Activated CD8-positive, alpha-beta memory T cell treated with anti-CD3 and anti-CD28 coated beads, Interleukin-2, amount 50 U/mL, for 48 hours (primary cell): Measurements from ENCODE around the gene ENTPD6.

Experiments used
- DNase-seq: peaks from one replicate; pipeline ENCODE4 v3.0.0-alpha.2; 2020

Gene ENTPD6

DNA sequence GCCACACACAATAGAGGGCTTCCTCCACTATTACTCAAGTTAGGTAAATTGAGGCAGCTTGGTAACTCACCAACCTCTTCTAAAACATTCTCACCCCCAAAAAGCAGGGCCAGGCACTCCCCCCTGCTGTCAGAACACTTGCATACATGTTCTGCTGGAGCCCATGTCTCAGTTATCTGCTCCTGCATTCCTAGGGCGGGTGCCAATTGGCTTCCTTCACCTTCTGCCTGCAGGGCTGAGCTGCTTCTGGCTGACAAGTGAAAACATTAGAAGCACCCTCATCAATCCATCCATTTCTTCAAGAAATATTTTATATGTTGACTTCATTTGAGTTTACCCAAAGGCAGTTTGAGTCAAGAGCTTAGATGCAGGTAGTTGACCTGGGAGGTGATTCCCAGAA, 4.5 kb upstream of the ENTPD6 start:
- DNase-seq: no peak

GRCh38 chr20:25191689-25192088, 3.8 kb upstream of the ENTPD6 start:
- no peak for DNase-seq

DNA sequence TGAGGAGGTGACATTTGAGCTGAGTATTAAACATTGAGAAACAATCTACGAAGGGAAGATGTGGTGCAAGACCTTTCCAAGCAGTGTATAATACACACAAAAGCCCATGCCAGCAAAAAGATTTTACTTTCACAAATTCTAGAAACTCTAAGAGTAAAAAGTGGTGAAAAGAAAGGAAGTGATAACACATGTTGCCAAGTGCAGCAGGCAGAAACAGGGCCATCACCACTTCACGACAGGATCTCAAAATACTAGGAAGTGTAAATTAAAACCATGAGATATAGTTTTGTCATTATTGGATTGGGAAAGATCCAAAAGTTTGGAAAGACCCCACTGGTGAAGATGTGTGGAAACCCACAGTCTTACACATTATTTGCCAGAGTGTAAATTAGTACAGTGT, 1.7 kb upstream of the ENTPD6 start:
- DNase-seq: no peak

GRCh38 chr20:25194333-25194972, 1.1 kb upstream of the ENTPD6 start:
- no peak for DNase-seq

DNA sequence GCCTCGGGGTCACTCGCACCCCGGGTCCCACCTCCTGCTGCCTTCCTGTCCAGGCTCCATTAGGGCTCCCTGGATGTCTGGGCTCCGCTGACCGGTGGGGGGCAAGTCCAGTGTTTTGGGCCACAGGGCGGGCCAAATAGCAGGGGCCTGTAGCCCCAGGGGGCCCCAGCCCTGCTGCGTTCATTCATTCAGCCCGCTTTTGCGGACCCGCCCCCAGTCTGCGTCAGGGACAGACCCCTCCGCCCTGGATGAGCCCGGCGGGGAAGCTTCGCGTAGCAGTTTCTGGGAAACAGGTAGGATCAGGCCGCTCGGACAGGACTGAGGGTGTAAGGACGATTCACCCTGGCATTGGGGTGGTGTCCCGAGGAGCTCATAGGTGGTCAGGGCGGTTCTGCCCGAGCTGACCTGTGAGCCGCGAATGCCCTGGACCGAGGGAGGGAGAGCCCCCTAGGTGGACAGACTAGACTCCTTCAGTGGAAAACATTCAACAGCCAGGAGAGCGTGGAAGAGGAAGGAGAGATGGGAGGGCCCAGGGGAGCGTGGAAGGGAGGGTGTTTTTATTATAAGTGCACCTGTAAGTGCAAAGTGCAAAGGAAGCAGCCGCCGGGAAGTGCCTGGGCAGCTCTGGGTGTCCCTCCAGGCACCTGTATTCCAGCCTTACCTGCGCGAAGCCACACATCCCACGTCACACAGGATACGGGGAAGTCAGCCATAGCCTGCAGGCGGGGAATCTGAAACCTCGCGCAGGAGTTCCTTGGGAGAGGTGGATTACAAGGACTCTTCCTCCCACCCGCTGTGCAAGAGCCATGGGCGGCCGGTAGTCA, 662 bp downstream of the ENTPD6 start:
- DNase-seq: no peak

DNA sequence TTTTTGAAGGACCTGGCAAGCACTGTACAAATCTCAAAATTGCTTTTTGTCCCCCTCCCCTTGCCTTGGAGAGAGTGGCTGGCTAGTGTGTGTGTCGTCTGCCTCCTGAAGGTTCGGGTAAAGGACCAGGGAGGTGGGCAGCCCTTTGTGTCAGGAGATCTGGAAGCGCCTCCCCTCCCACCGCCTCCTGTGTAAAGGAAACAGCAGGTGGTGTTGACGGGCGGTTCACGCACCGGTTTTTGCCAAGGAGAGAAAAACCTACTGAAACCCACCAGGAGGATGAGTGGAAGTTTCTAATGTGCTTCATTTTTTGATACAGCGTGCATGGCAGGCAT, 1.2 kb downstream of the ENTPD6 start:
- DNase-seq: no peak

DNA sequence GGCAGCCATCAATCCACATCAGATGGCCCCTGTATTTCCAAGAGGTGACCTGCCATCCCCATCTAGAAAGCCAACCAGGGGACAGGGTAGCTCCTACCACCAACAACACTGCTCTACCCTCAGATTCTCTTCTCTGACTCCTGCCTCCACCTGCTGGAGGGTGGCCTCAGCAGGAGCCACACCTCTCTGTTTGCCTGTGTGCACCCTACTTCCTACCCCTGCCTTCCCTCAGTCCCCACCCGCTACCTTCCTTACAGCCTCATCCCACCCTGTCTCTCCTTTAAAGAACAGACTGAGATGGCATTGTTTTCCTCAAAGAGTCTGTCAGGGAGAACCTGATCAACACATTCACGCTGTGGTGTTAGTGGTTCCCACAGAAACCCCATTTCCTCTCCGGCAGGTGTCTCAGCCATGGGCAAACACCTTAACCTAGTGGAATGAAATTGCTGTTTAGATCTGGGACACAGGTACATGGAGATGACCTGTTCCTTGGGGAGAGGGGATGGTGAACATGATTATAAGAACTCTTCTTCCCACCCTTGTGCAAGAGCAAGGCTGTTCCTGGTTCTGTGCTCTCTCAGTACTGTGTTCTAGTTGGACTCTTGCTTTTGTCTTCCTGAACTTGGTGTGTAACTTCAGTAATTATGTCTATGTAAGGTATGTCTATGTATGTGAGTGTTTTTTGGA, 1.8 kb downstream of the ENTPD6 start:
- DNase-seq: no peak

DNA sequence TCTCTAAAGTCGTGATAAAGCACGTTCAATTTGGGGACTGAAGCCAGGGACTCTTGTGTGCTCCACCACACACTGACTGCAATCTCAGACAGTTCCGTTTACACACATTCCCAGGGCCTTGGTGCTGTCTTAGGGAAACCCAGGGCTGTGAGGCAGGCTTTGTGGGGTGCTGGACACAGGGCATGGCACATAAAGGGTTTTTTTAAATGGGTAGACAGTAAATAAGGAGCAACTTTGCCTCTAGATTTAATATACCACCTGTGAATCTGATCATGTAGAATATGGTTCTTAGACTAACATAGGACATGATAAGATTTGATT, 2.3 kb downstream of the ENTPD6 start:
- no peak for DNase-seq

DNA sequence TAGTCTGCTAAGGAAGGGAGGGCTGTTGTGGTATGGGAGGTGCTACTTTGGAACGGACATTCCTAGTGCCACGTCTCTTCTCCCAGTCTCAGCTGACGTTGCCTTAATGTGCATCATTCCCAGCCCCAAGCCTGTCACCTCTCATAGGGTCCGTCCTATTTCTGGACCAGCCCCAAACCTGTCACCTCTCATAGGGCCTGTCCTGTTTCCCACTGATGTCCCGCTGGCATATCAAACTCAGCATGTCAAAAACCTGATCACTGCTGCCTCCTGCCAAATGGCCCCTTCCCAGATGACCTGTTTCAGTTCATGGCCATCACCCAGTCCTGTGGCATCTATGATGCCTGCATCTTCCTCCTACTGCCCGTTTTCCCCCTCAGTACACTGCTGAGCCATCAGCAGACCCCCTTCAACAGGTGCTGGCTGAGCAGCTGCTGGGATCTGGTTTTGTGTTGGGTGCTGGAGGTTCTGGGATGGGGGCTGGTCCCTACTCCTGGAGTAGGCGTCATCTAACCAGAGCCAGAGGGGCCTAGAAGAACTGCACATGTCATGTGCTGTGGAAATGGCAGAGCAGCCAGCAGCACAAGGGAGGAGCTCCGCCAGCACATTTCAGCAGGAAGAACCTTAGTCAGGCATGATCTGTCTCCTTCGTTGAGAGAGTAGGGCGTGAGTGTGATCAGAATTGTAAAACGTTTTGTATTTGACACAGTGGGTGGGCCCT, 3.3 kb downstream of the ENTPD6 start:
- DNase-seq: no peak

- no peak for DNase-seq
Measured at GRCh38 chr20:25199473-25200260, 4.2 kb downstream of the ENTPD6 start.

- DNase-seq: no peak
Measured at GRCh38 chr20:25203089-25203488, 7.6 kb downstream of the ENTPD6 start.

GRCh38 chr20:25203871-25204320, 8.4 kb downstream of the ENTPD6 start:
- DNase-seq: no peak

DNA sequence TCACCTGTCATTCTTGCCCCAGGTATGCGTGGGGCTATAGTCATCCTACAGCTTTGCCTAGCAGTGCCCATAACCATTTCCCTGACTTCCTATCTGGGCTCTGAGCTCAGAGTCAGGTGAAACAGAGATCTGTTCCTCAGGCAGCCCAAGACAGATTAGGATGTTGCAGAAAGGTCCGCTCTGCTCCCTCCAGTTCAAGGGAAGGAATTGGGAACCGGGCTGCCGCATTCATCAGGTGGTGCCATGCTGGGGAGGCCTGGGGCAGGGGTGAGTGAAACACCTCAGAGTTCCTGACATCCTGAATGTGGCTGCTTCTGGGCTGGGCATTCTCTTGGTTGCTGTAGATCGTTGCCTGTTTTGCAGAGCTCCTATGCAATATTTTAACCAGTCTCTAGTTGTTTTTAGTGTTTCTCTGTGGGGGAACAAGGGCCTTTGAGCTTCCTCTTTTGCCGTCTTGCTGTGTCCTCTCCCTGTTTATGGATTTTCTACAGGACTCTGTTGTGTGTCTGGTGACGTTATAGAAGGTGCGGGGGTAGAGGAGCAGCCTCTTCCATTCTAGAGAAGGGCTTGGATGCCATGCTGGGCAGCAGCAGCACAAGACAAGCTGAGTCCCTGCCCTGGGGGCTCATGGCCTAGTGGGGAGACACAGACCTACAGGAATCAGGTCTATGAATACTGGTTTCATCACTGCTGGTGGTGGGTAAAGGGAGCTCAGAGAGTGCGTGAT, 9.2 kb downstream of the ENTPD6 start:
- DNase-seq: no peak

DNA sequence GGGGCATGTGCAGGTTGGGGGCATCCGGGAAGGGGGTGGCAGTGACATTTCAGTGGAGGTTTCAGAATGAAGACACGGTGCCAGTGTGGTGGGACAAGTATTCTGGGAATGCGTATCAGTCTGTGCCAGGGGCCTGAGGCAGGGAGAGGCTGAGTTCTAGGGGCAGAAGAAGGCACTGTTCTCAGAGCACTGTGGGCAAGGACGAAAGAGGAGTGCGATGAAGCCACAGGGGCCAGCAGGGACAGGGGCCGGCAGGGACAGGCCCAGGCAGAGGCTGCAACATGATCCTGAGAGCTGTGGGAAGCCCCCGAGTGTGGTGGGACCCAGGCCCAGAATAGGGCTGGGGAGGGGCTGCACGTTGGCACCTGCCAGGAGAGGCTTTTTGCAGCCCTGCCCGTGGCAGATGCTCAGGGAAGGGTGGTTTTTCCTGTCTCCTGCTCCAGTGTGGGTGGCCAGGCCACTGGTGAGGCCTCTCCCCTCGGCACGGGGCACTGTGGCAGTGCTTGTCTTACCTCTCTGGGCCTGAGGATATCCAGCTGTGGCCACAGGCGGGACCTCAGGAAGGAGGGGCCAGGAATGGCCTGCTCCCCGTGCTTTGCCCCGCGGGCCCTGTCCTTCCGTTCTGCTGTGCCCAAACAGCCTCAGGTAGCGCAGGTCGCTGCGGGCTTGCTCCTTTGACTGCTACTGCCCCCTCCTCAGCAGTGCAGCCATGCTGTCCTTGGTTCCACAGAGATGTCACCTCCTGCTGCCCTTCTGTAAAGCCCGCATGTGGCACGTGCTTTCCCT, 10.0 kb downstream of the ENTPD6 start:
- DNase-seq: no peak

GRCh38 chr20:25206063-25206403, 10.5 kb downstream of the ENTPD6 start:
- no peak for DNase-seq

DNA sequence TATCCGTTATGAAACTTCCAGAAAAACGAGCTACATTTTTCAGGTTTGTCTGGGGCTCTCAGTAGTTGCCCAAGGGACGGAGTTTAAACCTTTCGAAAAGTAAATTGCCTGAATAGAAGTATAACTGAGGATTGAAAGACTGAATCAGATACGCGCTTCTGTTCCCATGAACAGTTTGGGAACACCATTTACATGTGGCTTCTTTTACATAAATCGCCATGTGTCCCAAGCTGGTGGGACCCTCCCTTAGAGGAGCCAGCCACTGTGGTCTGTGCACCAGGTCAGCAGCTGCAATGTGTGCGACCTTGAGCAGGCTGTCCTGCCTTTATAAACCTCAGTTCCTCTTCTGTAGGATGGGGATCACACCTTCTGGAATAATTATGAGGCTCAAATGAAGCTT, 11.0 kb downstream of the ENTPD6 start:
- no peak for DNase-seq

DNA sequence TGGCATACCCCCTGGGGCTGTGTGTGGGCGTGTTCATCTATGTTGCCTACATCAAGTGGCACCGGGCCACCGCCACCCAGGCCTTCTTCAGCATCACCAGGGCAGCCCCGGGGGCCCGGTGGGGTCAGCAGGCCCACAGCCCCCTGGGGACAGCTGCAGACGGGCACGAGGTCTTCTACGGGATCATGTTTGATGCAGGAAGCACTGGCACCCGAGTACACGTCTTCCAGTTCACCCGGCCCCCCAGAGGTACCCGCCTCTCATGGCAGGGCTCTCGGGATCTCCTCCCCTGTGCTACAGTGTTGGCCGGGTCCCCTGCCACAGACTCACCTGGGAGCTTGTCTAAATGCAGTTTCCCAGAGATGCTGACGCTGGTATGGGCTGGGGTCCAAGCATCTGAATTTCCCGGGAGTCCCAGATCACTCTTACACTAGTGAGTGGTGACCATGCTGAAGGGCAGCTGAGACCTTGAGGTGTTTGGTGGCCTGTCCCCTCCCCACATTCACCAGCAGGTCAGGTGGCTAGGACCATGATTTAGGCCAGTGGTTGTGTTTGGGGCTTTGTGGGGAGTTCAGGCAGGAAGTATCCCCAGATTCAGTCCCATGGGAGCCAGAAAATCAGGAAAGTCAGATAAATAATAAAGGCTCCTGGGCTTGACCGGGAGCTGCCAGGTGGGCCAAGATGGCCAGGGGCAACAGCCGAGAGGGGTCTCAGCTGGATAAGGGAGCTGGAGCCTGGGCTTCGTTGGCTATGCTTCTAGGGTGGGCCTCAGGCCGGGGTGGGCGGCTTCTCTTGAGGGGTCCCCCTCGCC, 11.8 kb downstream of the ENTPD6 start:
- no peak for DNase-seq

DNA sequence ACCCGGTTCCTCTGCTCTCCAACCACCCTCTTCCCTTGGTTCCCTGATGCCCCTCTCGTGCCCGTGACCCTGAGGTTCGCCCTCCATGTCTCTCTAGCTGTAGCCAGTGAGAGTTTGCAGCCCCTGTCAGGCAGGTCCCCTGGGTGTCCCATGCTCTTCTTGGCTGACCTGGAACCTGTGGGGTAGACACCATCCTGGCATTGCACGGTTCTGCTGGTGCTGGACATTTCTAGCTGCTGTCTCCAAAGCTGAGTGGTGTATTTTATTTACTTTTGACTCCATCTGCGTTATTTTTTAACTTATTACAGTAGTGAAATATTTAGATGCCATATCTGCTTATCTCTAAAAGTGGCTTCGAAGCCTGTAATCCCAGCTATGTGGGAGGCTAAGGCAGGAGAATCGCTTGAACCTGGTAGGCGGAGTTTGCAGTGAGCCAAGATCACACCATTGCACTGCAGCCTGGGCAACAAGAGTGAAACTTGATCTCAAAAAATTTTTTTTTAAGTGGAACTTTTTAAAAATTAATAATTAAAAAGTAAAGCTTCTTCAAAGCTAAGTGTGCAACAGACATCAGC, 12.5 kb downstream of the ENTPD6 start:
- no peak for DNase-seq

- no peak for DNase-seq
Measured at GRCh38 chr20:25209400-25209799, 13.9 kb downstream of the ENTPD6 start.

DNA sequence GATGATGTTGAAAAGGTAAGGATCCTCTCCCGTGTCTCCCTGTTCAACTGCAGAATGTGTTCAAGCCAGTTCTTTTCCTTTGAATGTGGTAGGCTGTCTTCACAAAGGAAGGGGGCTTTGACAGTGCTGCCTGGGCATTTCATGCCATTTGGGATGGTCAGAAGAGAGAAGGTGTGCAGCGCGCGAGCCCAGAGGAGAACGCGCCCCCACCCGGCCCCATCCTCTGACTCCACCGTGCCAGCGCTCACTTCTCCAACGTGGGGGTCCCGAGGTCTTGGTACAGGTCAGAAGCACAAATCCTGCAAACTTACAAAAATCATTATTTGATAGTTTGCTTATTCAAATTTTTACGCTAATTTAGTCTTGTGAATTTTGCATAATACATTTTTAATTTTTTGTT, 14.4 kb downstream of the ENTPD6 start:
- DNase-seq: no peak
